ENCODE data around the gene TGFBR3.

Gene TGFBR3

GRCh38 chr1:91769742-91770141 lies 116.2 kb downstream of the TGFBR3 start:
- TF ChIP-seq EZH2 (IDR thresholded peaks at IDR 0.05; ENCODE audit: borderline replicate concordance, low read length) (no peak), CTCF (IDR thresholded peaks at IDR 0.05; ENCODE audit: low read length) (no peak)
- Histone ChIP-seq H4K20me1 (ENCODE audit: insufficient read depth, low read length) (no peaks in the 10 kb centered on the region), H3K79me2 (ENCODE audit: insufficient read depth, low read length) (no peaks in the 10 kb centered on the region), H3F3A (ENCODE audit: insufficient read depth, low read length) (no peaks in the 10 kb centered on the region), H3K27me3 (ENCODE audit: insufficient read depth, low read length) (no peaks in the 10 kb centered on the region), H3K27ac (ENCODE audit: low read depth, low read length, poor library complexity, severe bottlenecking) (no peak overlapping the region), H3K9me2 (ENCODE audit: low read depth, low read length) (no peaks in the 10 kb centered on the region), H3K4me3 (ENCODE audit: low read depth, low read length, poor library complexity, severe bottlenecking) (no peak overlapping the region), H3K9me3 (ENCODE audit: low read length) (no peaks in the 10 kb centered on the region), H3K4me2 (ENCODE audit: low read length) (no peak overlapping the region), H3K4me1 (ENCODE audit: insufficient read depth, low read length, severe bottlenecking) (no peaks in the 10 kb centered on the region), H3K9ac (ENCODE audit: low read length) (no peak overlapping the region), H3K36me3 (ENCODE audit: insufficient read depth, low read length) (no peaks in the 10 kb centered on the region), H2AFZ (ENCODE audit: low read length) (no peak overlapping the region)

- Histone ChIP-seq H2AFZ (ENCODE audit: low read length) (no peak overlapping the region), H3K27ac (ENCODE audit: low read depth, low read length, poor library complexity, severe bottlenecking) (no peak overlapping the region), H3K4me3 (ENCODE audit: low read depth, low read length, poor library complexity, severe bottlenecking) (no peak overlapping the region), H3K27me3 (ENCODE audit: insufficient read depth, low read length) (no peaks in the 10 kb centered on the region), H3K4me2 (ENCODE audit: low read length) (no peak overlapping the region), H4K20me1 (ENCODE audit: insufficient read depth, low read length) (no peaks in the 10 kb centered on the region), H3F3A (ENCODE audit: insufficient read depth, low read length) (no peaks in the 10 kb centered on the region), H3K4me1 (ENCODE audit: insufficient read depth, low read length, severe bottlenecking) (no peaks in the 10 kb centered on the region), H3K9ac (ENCODE audit: low read length) (no peak overlapping the region), H3K9me3 (ENCODE audit: low read length) (no peaks in the 10 kb centered on the region), H3K9me2 (ENCODE audit: low read depth, low read length) (no peaks in the 10 kb centered on the region), H3K79me2 (ENCODE audit: insufficient read depth, low read length) (no peaks in the 10 kb centered on the region), H3K36me3 (ENCODE audit: insufficient read depth, low read length) (no peaks in the 10 kb centered on the region)
- no peak for TF ChIP-seq CTCF (IDR thresholded peaks at IDR 0.05; ENCODE audit: low read length)
- TF ChIP-seq EZH2 (IDR thresholded peaks at IDR 0.05; ENCODE audit: borderline replicate concordance, low read length) = no peak
These were observed 116.9 kb downstream of the TGFBR3 start for GRCh38 chr1:91768786-91769725.

- H3K27me3 ChIP-seq (ENCODE audit: insufficient read depth, low read length) = no peaks in the 10 kb centered on the region
- H3K9ac ChIP-seq (ENCODE audit: low read length) = no peak overlapping the region
- H3K27ac ChIP-seq (ENCODE audit: low read depth, low read length, poor library complexity, severe bottlenecking) = no peak overlapping the region
- no peak overlapping the region for H2AFZ ChIP-seq (ENCODE audit: low read length)
- no peak overlapping the region for H3K4me2 ChIP-seq (ENCODE audit: low read length)
- H3K4me1 ChIP-seq (ENCODE audit: insufficient read depth, low read length, severe bottlenecking) = no peaks in the 10 kb centered on the region
- H3K9me2 ChIP-seq (ENCODE audit: low read depth, low read length) = no peaks in the 10 kb centered on the region
- H3K9me3 ChIP-seq (ENCODE audit: low read length) = no peaks in the 10 kb centered on the region
- TF ChIP-seq CTCF (IDR thresholded peaks at IDR 0.05; ENCODE audit: low read length) (no peak), EZH2 (IDR thresholded peaks at IDR 0.05; ENCODE audit: borderline replicate concordance, low read length) (no peak)
- H3K4me3 ChIP-seq (ENCODE audit: low read depth, low read length, poor library complexity, severe bottlenecking) = no peak overlapping the region
- no peaks in the 10 kb centered on the region for H3K36me3 ChIP-seq (ENCODE audit: insufficient read depth, low read length)
- H3F3A ChIP-seq (ENCODE audit: insufficient read depth, low read length) = no peaks in the 10 kb centered on the region
- no peaks in the 10 kb centered on the region for H3K79me2 ChIP-seq (ENCODE audit: insufficient read depth, low read length)
- H4K20me1 ChIP-seq (ENCODE audit: insufficient read depth, low read length) = no peaks in the 10 kb centered on the region
These were observed 117.8 kb downstream of the TGFBR3 start for GRCh38 chr1:91768120-91768519.
